OCI-LY7 (cell line): Measurements from ENCODE around the gene PSEN1. TPM values are rescaled to one million over a fixed set of nuclear protein-coding genes. Genes with fewer than 3 reads are reported as not detected.
"Not testable (repeated sequence)": the region's sequence is repeated elsewhere in the genome, so short reads cannot be mapped to it uniquely, and the experiment has no call there.

Experiments used
- BruUV-seq: library from RNA; stranded (reverse); fragments of 400-500 nt; replicated peaks from 2 replicates; lab custom pipeline; 2021; lab: Mats Ljungman, UMichigan
- CTCF ChIA-PET: fragments of 300-600 bp; sonication (Branson Sonifier 250); formaldehyde crosslinking; loops from one replicate; lab custom pipeline; 2022; ENCODE audit warnings: antibody characterized with exemption; ENCODE audit not compliant: unreplicated experiment; lab: Charles Lee
- POLR2A ChIA-PET: fragments of 300-600 bp; sonication (Branson Sonifier 250); formaldehyde crosslinking; loops from one replicate; lab custom pipeline; 2022; ENCODE audit warnings: antibody characterized with exemption; lab: Charles Lee
- DNase-seq: peaks from one replicate; pipeline ENCODE4 v3.0.0-alpha.2; 2015; ENCODE audit warnings: low spot score
- H2AFZ ChIP-seq: fragments of 200-600 bp; sonication (generic), shearing (Covaris generic); 2 replicates; pipeline ENCODE4 v1.6.1; 2014; ENCODE audit warnings: mild to moderate bottlenecking, antibody characterized with exemption, low read length, moderate library complexity
- H3K27ac ChIP-seq: fragments of 200-600 bp; sonication (generic); 2 replicates; pipeline ENCODE4 v1.5.1; 2014; ENCODE audit warnings: mixed run types, low read depth, mild to moderate bottlenecking, moderate library complexity, low read length, inconsistent platforms; ENCODE audit not compliant: poor library complexity, severe bottlenecking
- H3K36me3 ChIP-seq: fragments of 200-600 bp; sonication (generic); 2 replicates; pipeline ENCODE4 v1.6.1; 2014; ENCODE audit warnings: mild to moderate bottlenecking, antibody characterized with exemption, low read length, moderate library complexity, mixed read lengths; ENCODE audit not compliant: insufficient read depth
- H3K4me1 ChIP-seq: fragments of 200-600 bp; sonication (generic); 2 replicates; pipeline ENCODE4 v1.5.1; 2014; ENCODE audit warnings: mild to moderate bottlenecking, low read length; ENCODE audit not compliant: insufficient read depth, poor library complexity, severe bottlenecking
- H3K4me2 ChIP-seq: fragments of 200-600 bp; sonication (generic); 2 replicates; pipeline ENCODE4 v1.6.1; 2014; ENCODE audit warnings: mild to moderate bottlenecking, low read length
- H3K4me3 ChIP-seq: fragments of 200-600 bp; sonication (generic); 2 replicates; pipeline ENCODE4 v1.5.1; 2014; ENCODE audit warnings: mild to moderate bottlenecking, low read depth, low read length; ENCODE audit not compliant: poor library complexity, severe bottlenecking
- H3K79me2 ChIP-seq: fragments of 200-600 bp; sonication (generic); 2 replicates; pipeline ENCODE4 v1.6.1; 2016; ENCODE audit warnings: low read depth, mild to moderate bottlenecking, low read length, moderate library complexity, mixed read lengths; ENCODE audit not compliant: insufficient read depth
- H3K9me2 ChIP-seq: fragments of 200-600 bp; sonication (generic); 2 replicates; pipeline ENCODE4 v1.6.1; 2016; ENCODE audit warnings: mild to moderate bottlenecking, low read length, mixed read lengths; ENCODE audit not compliant: insufficient read depth
- H3K9me3 ChIP-seq: fragments of 200-600 bp; sonication (generic); 2 replicates; pipeline ENCODE4 v1.6.1; 2014; ENCODE audit warnings: mild to moderate bottlenecking, mixed run types, low read length, mixed read lengths
- H4K20me1 ChIP-seq: fragments of 200-600 bp; sonication (generic); 2 replicates; pipeline ENCODE4 v1.6.1; 2014; ENCODE audit warnings: mild to moderate bottlenecking, antibody characterized with exemption, low read length, moderate library complexity, mixed read lengths; ENCODE audit not compliant: insufficient read depth
- CTCF ChIP-seq: fragments of 200-600 bp; sonication (generic); conservative IDR thresholded peaks from 2 replicates; pipeline ENCODE4 v1.5.1; 2014; ENCODE audit warnings: mild to moderate bottlenecking, antibody characterized with exemption, low read length, moderate library complexity, mixed read lengths
- EZH2phosphoT487 ChIP-seq: fragments of 200-600 bp; sonication (generic); IDR thresholded peaks from 2 replicates; pipeline ENCODE4 v1.6.1; 2018; ENCODE audit warnings: low read depth, borderline replicate concordance, mild to moderate bottlenecking, mixed run types, antibody characterized with exemption, low read length, moderate library complexity, mixed read lengths
- intact Hi-C: fragments of 100-400 bp; cut with micrococcal nuclease; formaldehyde crosslinking; loops from one replicate; pipeline ENCODE4 v1.10.0; 2022; ENCODE audit not compliant: unreplicated experiment
- total RNA-seq, 2 experiments: library from RNA; depleted of rRNA in 1 of 2; stranded (reverse); fragments of >200 nt in 1 of 2; shearing (Covaris generic) in 1 of 2; gene quantifications; 2 replicates each; pipeline ENCODE4 v1.2.3, GENCODE V29; 2014 to 2022

Gene PSEN1
- total RNA-seq, 2 experiments from 2014 or later, result 24.4 to 28.0 TPM

GRCh38 chr14:73189651-73190050 is 53.3 kb downstream of the PSEN1 start:
- Histone ChIP-seq H3K9me3 (no peaks in the 10 kb centered on the region), H3K79me2 (no peaks in the 10 kb centered on the region), H4K20me1 (no peaks in the 10 kb centered on the region), H3K4me2 (no peak overlapping the region), H3K4me3 (no peak overlapping the region), H3K27ac (no peak overlapping the region), H3K36me3 (peaks cover 50% of the 10 kb centered on the region), H2AFZ (no peak overlapping the region), H3K4me1 (no peaks in the 10 kb centered on the region), H3K9me2 (no peaks in the 10 kb centered on the region)
- no TSS peak for BruUV-seq
- DNase-seq, result no peak
- POLR2A ChIA-PET, result no interaction called here
- TF ChIP-seq CTCF (no peak), EZH2phosphoT487 (no peak)
- CTCF ChIA-PET, result no interaction called here
- intact Hi-C loops, result no loop called here

GRCh38 chr14:73191441-73191840 is 55.1 kb downstream of the PSEN1 start:
- H3K4me3 ChIP-seq, result no peak overlapping the region
- no peak overlapping the region for H2AFZ ChIP-seq
- peaks cover 64% of the 10 kb centered on the region for H3K36me3 ChIP-seq
- no peak overlapping the region for H3K4me2 ChIP-seq
- H4K20me1 ChIP-seq, result no peaks in the 10 kb centered on the region
- H3K79me2 ChIP-seq, result no peaks in the 10 kb centered on the region
- no peak for TF ChIP-seq EZH2phosphoT487
- TF ChIP-seq CTCF, result no peak
- no peak overlapping the region for H3K27ac ChIP-seq
- no TSS peak for BruUV-seq
- no peak for DNase-seq
- intact Hi-C loops, result no loop called here
- ChIA-PET CTCF (no interaction called here), POLR2A (interaction anchor here (0.6 kb wide), 1 partner anchor 379 kb away, joined by 4 read pairs; no protein-coding TSS in a partner anchor)
- H3K4me1 ChIP-seq, result no peaks in the 10 kb centered on the region
- H3K9me2 ChIP-seq, result no peaks in the 10 kb centered on the region
- H3K9me3 ChIP-seq, result no peaks in the 10 kb centered on the region

GRCh38 chr14:73194306-73194705 is 58.0 kb downstream of the PSEN1 start:
- H3K4me1 ChIP-seq, H3K4me2 ChIP-seq, H3K27ac ChIP-seq, H2AFZ ChIP-seq, H3K4me3 ChIP-seq, DNase-seq, POLR2A ChIA-PET, H3K9me2 ChIP-seq, CTCF ChIA-PET, H3K9me3 ChIP-seq, H3K79me2 ChIP-seq, intact Hi-C loops, H4K20me1 ChIP-seq, BruUV-seq: not testable (repeated sequence)
- peaks cover 69% of the 10 kb centered on the region for H3K36me3 ChIP-seq
